ENCODE measurements around the gene ITGAV.
A peak's percentile ranks its signal among the peaks of the same experiment; 100 is the strongest.

The ITGAV gene

GRCh38 chr2:186716899-186717298, 127.0 kb downstream of the ITGAV start:
- Histone ChIP-seq H3K36me3 (ENCODE audit: control insufficient read depth in 2 of 2, insufficient read depth in 1 of 2, low read length in 2 of 2) (no peaks in the 10 kb centered on the region), H3K27ac (ENCODE audit: extremely low read depth, low read depth, low read length) (no peak overlapping the region), H3K9me3 (ENCODE audit: control insufficient read depth, insufficient read depth, low read depth, low read length) (no peaks in the 10 kb centered on the region), H3K4me3 (ENCODE audit: low read depth, low read length) (no peak overlapping the region), H3K4me1 (ENCODE audit: control insufficient read depth, insufficient read depth, low read length) (no peaks in the 10 kb centered on the region)
- TF ChIP-seq HOXA7 (CRISPR knock-in tag; IDR thresholded peaks at IDR 0.05; ENCODE audit: borderline replicate concordance) (no peak), ZSCAN16 (tag by site-specific recombination; IDR thresholded peaks at IDR 0.05) (no peak), ZNF585B (tag by site-specific recombination; IDR thresholded peaks at IDR 0.05) (no peak), ZNF324 (tag by site-specific recombination; IDR thresholded peaks at IDR 0.05) (no peak), KLF7 (tag by site-specific recombination; IDR thresholded peaks at IDR 0.05; ENCODE audit: borderline replicate concordance) (no peak), HOXD13 (CRISPR knock-in tag; IDR thresholded peaks at IDR 0.05; ENCODE audit: borderline replicate concordance) (no peak), ZNF114 (tag by site-specific recombination; IDR thresholded peaks at IDR 0.05) (no peak), PRDM10 (tag by site-specific recombination; IDR thresholded peaks at IDR 0.05) (no peak), TCF7L2 (IDR thresholded peaks at IDR 0.05; ENCODE audit: borderline replicate concordance, low read depth, low read length) (no peak)
- POLR2A ChIA-PET = no interaction called here
- CTCF ChIA-PET = no interaction called here

GRCh38 chr2:186717320-186718007, 127.6 kb downstream of the ITGAV start:
- Histone ChIP-seq H3K4me3 (ENCODE audit: low read depth, low read length) (no peak overlapping the region), H3K36me3 (ENCODE audit: control insufficient read depth in 2 of 2, insufficient read depth in 1 of 2, low read length in 2 of 2) (no peaks in the 10 kb centered on the region), H3K9me3 (ENCODE audit: control insufficient read depth, insufficient read depth, low read depth, low read length) (no peaks in the 10 kb centered on the region), H3K27ac (ENCODE audit: extremely low read depth, low read depth, low read length) (no peak overlapping the region), H3K4me1 (ENCODE audit: control insufficient read depth, insufficient read depth, low read length) (no peaks in the 10 kb centered on the region)
- 0 out of 2 replicates have a peak, but pooled peaks have one; percentile 10 for TF ChIP-seq PRDM10 (tag by site-specific recombination; IDR thresholded peaks at IDR 0.05)
- no peak for TF ChIP-seq ZNF510 (tag by site-specific recombination; IDR thresholded peaks at IDR 0.05; ENCODE audit: insufficient replicate concordance)
- CTCF ChIA-PET = no interaction called here
- POLR2A ChIA-PET = no interaction called here

GRCh38 chr2:186718122-186718521, 128.3 kb downstream of the ITGAV start:
- no peaks in the 10 kb centered on the region for H3K36me3 ChIP-seq (ENCODE audit: control insufficient read depth in 2 of 2, insufficient read depth in 1 of 2, low read length in 2 of 2)
- no peaks in the 10 kb centered on the region for H3K9me3 ChIP-seq (ENCODE audit: control insufficient read depth, insufficient read depth, low read depth, low read length)
- CTCF ChIA-PET = no interaction called here
- no peak overlapping the region for H3K4me3 ChIP-seq (ENCODE audit: low read depth, low read length)
- POLR2A ChIA-PET = no interaction called here
- no peak overlapping the region for H3K27ac ChIP-seq (ENCODE audit: extremely low read depth, low read depth, low read length)
- TF ChIP-seq ZNF571 (tag by site-specific recombination; IDR thresholded peaks at IDR 0.05) (no peak), ZNF561 (tag by site-specific recombination; IDR thresholded peaks at IDR 0.05; ENCODE audit: borderline replicate concordance) (no peak), ZNF623 (tag by site-specific recombination; IDR thresholded peaks at IDR 0.05) (no peak), GLIS1 (tag by site-specific recombination; IDR thresholded peaks at IDR 0.05) (no peak), HOXA7 (CRISPR knock-in tag; IDR thresholded peaks at IDR 0.05; ENCODE audit: borderline replicate concordance) (no peak), PRDM6 (tag by site-specific recombination; IDR thresholded peaks at IDR 0.05) (no peak), ZBTB48 (tag by site-specific recombination; IDR thresholded peaks at IDR 0.05) (no peak), TCF7L2 (IDR thresholded peaks at IDR 0.05; ENCODE audit: borderline replicate concordance, low read depth, low read length) (no peak)
- no peaks in the 10 kb centered on the region for H3K4me1 ChIP-seq (ENCODE audit: control insufficient read depth, insufficient read depth, low read length)

Data from HEK293 (cell line).